HT-29 (cell line): Measurements from ENCODE around the gene STC2. TPM values are rescaled to one million over a fixed set of nuclear protein-coding genes. Genes with fewer than 3 reads are reported as not detected.

Experiments
- small RNA-seq: library from RNA; depleted of rRNA; stranded (forward); fragments of <200 nt; gene quantifications from one replicate; pipeline ENCODE3, GENCODE V24; 2014
- total RNA-seq: library from RNA; depleted of rRNA; stranded (reverse); fragments of >200 nt; shearing (Covaris generic); gene quantifications from 2 replicates; pipeline ENCODE4 v1.2.3, GENCODE V29; 2014; rRNA removed

The STC2 gene
- total RNA-seq, 1 experiment from 2014 or later: not detected

Small RNA genes lying within 50 kb of the gene (small RNA-seq; reads per million reads assigned to genes)
- gene MIR8056 (not detected), gene RNA5SP200 (not detected), gene RNU6-500P (not detected)

Other genes with a start within 250 kb of the STC2 start
- 10.0 and 14.9 TPM in 2 replicates for gene BNIP1, start 183.9 kb downstream of the STC2 start, total RNA-seq
- not detected in 2 replicates for gene NKX2-5, start 93.2 kb downstream of the STC2 start, total RNA-seq